ENCODE results near the gene CDC42EP5.
A peak's percentile ranks its signal among the peaks of the same experiment; 100 is the strongest.

- TF ChIP-seq POLR2A (IDR thresholded peaks at IDR 0.05) (peak in 1 of 2 donors; percentile 87), CTCF (IDR thresholded peaks at IDR 0.05) (no peak), POLR2AphosphoS5 (IDR thresholded peaks at IDR 0.05; ENCODE audit: insufficient read depth in 1 of 2, low read depth in 1 of 2) (peak; percentile 69 to 92)
Measured at GRCh38 chr19:54463531-54464043, 9.5 kb downstream of the CDC42EP5 start, which contains the start of gene LENG9.

All from vagina (tissue), 2 donors.